ENCODE data around the gene R3HDM1.

DNA sequence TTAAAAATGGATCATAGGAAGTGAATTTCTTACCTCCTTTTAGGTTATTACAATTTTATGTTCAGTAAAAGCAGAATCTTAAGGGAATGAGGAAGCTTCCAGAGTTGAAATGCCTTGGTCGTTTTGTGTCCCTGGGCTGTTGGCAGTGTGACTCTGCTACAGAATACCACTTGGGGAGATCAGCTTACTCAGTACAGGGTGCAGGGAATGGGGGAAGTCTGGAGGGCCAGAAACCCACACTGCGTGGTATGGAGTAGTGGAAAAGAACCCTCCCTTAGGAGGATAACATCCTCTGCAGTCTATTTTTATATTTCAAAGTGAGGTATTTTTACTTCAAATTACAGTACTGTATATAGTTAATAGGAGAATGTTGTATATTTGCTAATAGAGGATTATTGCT lies 51.1 kb downstream of the R3HDM1 start:
- TF ChIP-seq, protein P1, sequence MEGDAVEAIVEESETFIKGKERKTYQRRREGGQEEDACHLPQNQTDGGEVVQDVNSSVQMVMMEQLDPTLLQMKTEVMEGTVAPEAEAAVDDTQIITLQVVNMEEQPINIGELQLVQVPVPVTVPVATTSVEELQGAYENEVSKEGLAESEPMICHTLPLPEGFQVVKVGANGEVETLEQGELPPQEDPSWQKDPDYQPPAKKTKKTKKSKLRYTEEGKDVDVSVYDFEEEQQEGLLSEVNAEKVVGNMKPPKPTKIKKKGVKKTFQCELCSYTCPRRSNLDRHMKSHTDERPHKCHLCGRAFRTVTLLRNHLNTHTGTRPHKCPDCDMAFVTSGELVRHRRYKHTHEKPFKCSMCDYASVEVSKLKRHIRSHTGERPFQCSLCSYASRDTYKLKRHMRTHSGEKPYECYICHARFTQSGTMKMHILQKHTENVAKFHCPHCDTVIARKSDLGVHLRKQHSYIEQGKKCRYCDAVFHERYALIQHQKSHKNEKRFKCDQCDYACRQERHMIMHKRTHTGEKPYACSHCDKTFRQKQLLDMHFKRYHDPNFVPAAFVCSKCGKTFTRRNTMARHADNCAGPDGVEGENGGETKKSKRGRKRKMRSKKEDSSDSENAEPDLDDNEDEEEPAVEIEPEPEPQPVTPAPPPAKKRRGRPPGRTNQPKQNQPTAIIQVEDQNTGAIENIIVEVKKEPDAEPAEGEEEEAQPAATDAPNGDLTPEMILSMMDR (conservative IDR thresholded peaks at IDR 0.05; ENCODE audit: low read length), result no peak
- TF ChIP-seq EZH2phosphoT487 (IDR thresholded peaks at IDR 0.05; ENCODE audit: borderline replicate concordance, low read depth, low read length), result no peak
